ENCODE measurements around the gene ARHGEF9.
A peak's percentile ranks its signal among the peaks of the same experiment; 100 is the strongest.

ARHGEF9 gene

DNA sequence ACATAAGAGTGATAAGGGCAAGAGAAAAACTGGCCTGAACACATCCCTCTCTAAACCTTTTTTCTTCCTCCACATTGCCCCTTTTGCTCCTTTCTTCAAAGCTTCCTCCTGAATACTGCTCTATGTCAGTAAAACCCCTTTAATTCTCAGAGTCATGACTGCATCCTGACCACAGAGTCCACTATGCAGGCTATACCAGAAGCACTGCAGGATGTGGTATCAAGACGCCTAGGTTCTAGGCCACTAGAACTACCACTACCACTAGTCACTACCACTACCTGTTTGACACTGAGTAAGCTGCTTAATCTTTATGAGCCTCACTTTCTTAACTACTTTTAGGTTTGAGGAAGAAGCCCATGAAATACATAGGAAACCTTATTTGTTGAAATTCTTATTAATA is 38.7 kb downstream of the ARHGEF9 start:
- no peak for DNase-seq

GRCh38 chrX:63744850-63745394 is 40.1 kb downstream of the ARHGEF9 start:
- DNase-seq, result no peak

- DNase-seq, result no peak
These were observed 41.4 kb downstream of the ARHGEF9 start for GRCh38 chrX:63743596-63743995.

GRCh38 chrX:63740382-63740781 is 44.6 kb downstream of the ARHGEF9 start:
- no peak for DNase-seq

GRCh38 chrX:63739885-63740284 is 45.1 kb downstream of the ARHGEF9 start:
- DNase-seq, result no peak

GRCh38 chrX:63738696-63739095 is 46.3 kb downstream of the ARHGEF9 start:
- DNase-seq, result no peak

GRCh38 chrX:63737131-63737921 is 47.7 kb downstream of the ARHGEF9 start:
- no peak for DNase-seq

- no peak for DNase-seq
These were observed 49.1 kb downstream of the ARHGEF9 start for GRCh38 chrX:63735882-63736281.

- no peak for DNase-seq
These were observed 64.7 kb downstream of the ARHGEF9 start for GRCh38 chrX:63720293-63720692.

GRCh38 chrX:63719633-63720032 is 65.4 kb downstream of the ARHGEF9 start:
- DNase-seq, result no peak

DNA sequence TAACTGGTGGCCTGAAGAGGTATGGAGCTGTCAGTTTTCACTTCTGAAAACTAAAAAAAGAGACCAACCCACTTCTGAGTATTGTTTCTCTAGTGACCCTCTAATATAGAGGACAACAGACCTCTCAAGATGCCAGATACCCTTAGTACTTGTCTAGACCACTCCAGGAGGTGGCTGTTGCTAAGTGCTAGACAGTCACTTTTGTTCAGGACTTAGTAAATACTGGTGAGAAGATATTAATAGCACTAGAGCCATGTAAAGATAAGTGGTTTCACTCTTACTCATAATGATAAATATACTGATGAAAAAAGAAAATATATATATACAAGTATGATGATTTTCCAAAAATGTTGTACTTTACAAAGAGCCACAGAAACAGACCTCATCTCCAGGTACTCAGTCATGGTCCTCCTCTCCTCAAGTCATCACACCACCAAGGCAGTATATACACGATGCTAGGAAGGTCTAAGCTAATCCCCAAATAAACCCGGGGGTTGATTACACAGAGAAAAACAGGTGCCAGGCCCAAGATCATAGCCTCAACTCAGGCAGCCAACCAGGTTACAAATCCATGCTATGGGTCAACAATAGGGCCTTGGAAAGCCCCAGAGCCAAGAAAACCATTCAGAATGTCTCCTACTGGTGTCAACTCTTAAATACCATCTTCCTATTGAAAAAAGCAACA is 66.9 kb downstream of the ARHGEF9 start:
- DNase-seq, result no peak

- DNase-seq, result peak; percentile 8
These were observed 71.5 kb downstream of the ARHGEF9 start for GRCh38 chrX:63713526-63713925.

DNA sequence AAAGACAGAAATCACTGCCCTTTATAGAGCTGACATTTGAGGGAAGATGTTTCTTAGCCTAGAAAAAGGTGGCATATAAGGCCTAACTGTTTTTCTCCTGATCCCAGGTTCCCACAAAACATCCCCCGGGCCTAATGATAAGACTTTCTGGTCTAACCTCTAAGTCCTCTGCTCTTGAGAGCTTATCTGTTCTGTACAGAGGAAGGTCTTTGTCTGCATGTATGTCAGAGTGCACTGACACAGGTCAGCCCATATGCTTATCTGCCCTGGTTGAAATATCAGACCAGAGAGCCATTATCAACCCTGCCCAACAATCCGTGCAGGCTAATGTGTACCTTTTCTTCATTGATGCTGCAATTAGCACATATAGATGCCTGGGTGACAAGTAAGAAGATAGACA is 76.2 kb downstream of the ARHGEF9 start:
- no peak for DNase-seq

DNA sequence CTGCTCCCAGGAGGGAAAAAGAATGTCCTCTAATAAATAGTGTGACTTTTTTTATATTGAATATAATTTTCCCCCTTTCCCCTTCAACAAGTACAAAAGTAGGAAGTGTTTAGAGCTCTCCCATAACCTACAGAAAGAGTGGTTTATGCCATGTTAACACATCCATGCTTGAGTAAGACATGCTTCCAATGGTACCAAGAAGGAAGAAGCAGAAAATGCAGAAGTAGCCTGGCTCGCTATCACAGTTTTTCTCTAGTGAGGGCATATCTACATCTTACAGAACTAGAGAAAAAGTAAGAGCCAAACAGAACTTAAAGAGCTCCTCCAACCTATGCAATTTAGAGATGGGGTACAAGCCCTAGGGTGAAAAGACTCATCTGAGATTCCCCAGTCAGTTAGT is 82.5 kb downstream of the ARHGEF9 start:
- DNase-seq, result no peak

GRCh38 chrX:63686878-63687714 is 97.9 kb downstream of the ARHGEF9 start:
- peak; percentile 47 for DNase-seq

DNA sequence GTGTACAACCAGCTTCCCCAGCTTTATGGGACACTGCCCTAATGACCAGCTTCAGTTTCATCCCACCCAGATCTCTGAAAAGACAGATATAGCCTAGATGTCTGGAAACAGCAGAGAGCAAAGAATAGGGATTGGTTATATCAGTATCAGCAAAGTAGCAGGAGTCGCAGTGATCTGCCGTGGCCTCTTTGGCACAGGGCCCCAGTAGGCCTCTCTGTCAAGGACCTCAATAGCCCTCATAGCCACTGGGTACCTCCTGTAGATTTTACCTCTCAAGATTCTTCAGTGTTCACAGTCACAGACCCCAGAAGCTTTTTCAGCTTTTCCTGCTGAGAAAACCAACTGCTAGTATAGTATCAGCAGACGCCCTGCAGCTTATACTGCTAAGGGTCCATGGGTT is 104.6 kb downstream of the ARHGEF9 start:
- DNase-seq, result no peak

DNA sequence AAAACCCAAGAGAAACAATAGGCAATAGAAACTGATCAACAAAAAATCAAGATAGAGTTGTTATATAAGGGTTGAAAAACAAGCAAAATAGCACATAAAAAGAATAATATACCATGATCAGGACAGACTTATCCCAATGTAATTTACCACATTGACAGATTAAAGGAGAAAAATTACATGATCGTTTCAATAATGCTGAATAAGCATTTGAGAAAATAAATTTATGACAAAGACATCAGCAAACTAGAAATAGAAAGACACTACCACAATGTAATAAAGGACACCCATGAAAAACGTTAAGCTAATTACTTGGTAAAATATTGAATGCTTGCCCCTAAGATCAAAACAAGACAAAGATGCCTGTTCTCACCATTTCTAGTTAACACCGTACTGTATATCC is 105.6 kb downstream of the ARHGEF9 start:
- DNase-seq, result no peak

- DNase-seq, result no peak
These were observed 109.3 kb downstream of the ARHGEF9 start for GRCh38 chrX:63675716-63676115.

- DNase-seq, result no peak
These were observed 111.1 kb downstream of the ARHGEF9 start for GRCh38 chrX:63673896-63674295.

GRCh38 chrX:63664741-63665140 is 120.3 kb downstream of the ARHGEF9 start:
- no peak for DNase-seq

DNA sequence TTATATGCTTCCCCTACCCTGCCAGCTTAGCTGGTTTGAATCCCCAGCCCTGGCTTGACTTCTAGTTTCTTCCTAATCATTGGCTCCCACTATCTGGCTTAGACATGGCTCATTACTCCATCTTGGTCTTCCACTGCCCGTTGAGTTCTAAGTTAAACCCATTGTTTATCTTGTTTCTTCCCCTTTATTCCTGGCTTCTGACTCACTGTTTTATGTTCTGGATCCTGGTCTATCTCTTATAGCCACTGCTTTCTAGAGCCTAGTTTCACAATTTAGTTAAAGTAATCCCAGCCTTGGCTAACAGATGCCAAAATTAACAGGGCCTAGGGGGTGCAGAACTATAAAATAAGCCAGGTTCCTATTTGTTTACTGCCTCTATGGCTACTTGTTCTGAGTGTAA is 120.9 kb downstream of the ARHGEF9 start:
- no peak for DNase-seq

DNA sequence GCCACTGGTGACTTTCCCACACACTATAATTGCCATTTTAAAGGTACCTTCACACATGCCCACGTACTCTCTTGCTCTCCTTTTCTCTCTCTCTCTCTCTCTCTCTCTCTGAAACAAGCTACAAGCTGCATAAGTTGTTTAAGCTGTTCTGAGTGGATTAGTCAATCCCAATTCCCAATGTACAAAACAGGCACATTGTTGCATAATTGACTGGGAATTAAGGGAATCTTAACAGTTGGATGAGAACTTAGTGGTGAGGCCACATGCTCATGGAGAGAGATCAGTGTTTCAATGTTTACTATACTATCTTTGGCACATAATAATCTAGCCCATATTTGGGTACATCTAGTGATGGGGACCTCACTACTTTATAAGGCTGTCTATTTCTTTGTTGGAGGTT is 123.3 kb downstream of the ARHGEF9 start:
- DNase-seq, result no peak

- no peak for DNase-seq
These were observed 126.1 kb downstream of the ARHGEF9 start for GRCh38 chrX:63658920-63659319.
